ENCODE results near the gene MYRIP.

MYRIP gene

DNA sequence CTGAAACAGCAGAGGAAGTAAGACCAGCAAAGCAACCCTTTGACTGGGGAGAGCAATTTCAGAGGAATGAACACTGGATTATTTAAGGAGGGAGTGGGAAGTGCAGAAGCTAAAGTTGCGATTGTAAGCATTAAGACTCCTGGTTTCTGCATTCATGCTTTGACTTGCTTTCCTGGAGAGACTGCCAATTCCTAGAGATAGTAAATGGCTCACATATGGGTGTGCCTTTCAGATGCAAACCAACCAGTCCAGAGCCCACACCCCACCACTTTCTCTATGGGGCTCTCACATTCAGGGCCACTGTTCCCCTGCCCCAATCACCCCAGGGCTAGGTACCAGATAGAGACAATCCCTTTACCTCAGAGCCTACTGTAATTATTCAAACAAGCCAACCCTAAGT lies 299.2 kb downstream of the MYRIP start:
- ChIA-PET CTCF (no interaction called here), POLR2A (no interaction called here)

DNA sequence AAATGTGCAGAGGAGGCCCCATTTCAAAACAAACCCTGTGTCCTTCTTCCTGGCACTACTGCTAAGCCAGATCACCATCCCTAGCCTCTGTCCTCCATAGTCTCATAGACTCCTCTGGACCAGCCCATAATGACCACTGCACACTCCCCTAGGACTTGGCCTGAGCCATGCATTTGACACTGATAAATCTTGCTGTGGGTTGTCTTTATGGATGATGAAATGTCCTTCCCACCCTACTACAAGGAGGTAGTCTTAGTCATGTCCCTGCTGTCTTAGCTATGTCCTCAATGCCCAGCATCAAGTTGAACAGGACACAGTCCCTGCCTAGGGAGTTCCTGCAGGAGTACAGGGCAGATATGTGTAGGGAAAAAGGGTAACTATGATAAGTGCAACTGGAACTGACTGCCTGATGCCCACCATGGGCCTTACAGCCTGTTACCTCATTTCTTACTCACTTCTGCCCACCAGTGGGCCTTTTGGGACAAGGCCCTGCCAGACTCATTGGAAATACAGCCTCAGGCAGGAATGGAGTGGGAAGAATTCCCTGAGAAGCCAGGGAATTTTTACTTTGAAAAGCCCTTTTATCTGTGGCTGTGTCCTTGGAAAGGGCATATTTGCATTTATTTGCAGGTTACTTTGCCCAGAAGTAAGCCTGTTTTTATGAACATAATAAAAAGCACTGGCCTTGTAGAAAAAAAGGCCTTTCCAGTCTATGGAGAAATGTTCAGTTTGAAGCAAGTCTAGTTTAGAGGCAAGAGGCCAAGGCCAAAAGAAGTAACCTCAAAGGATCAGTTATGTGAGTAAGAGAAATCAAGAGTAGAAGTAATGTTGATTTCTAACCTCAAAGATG lies 300.5 kb downstream of the MYRIP start:
- TF ChIP-seq, protein P1, sequence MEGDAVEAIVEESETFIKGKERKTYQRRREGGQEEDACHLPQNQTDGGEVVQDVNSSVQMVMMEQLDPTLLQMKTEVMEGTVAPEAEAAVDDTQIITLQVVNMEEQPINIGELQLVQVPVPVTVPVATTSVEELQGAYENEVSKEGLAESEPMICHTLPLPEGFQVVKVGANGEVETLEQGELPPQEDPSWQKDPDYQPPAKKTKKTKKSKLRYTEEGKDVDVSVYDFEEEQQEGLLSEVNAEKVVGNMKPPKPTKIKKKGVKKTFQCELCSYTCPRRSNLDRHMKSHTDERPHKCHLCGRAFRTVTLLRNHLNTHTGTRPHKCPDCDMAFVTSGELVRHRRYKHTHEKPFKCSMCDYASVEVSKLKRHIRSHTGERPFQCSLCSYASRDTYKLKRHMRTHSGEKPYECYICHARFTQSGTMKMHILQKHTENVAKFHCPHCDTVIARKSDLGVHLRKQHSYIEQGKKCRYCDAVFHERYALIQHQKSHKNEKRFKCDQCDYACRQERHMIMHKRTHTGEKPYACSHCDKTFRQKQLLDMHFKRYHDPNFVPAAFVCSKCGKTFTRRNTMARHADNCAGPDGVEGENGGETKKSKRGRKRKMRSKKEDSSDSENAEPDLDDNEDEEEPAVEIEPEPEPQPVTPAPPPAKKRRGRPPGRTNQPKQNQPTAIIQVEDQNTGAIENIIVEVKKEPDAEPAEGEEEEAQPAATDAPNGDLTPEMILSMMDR (IDR thresholded peaks at IDR 0.05; ENCODE audit: control extremely low read depth, extremely low read depth, low read depth, missing control alignments), result no peak
- POLR2A ChIA-PET, result no interaction called here
- CTCF ChIA-PET, result no interaction called here

More for the DNA sequence above, 299.2 kb downstream of the MYRIP start:
- DNase-seq (ENCODE audit: extremely low spot score), result no peak
- TF ChIP-seq, protein P1 (IDR thresholded peaks at IDR 0.05; ENCODE audit: control extremely low read depth, extremely low read depth, low read depth, missing control alignments), result no peak

DNA sequence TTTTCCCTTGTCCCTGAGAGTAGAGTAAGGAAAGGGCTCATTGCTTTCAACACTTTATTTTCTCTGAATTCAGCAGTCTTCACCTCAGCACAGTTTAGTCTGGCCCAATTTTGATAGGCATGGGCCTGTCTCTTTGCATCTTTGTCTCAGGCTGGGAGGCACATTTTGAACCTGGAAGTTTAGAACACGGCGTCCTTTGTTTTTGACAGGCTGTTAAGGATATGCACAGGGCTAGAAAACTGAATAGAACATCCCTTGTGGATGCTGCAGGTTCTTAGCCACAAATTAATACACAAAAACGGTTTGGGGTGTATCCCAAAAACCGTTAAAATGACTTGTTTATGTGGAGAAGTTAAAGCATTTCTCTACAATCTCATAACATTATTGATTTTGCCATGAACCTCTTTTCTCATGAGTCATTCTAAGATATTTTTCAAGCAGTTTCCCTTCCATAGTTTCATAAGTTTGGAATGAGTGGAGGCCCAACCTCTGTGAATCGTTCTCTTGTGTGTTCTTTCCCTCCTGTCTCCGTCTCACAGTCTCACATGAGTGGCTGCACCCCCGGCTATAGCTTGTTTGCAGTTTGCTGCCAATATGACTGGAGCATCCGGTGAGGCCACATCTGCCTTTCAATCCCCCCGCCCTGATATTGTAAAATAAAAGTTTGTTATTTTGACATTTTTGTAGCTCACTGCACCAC lies 307.2 kb downstream of the MYRIP start:
- POLR2A ChIA-PET, result no interaction called here

More for the DNA sequence above, 300.5 kb downstream of the MYRIP start:
- DNase-seq (ENCODE audit: extremely low spot score), result no peak

DNA sequence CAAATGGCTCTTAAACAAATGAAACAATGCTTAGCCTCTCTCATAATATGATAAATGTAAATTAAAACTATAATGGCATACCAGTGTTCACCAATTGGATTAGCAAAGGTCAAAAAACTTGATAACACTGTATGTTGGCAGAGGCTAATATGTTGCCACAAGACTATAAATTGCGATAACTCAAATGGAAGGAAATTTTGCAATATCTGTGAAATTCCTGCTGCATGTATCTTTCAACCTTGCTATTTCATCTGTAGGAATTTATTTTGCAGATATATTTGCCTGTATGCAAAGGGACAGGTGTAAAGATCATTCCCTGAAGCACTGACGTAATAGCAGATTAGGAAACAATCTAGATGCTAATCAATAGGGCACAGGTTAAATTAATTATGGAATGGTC lies 308.7 kb downstream of the MYRIP start:
- no peak for DNase-seq (ENCODE audit: extremely low spot score)
- ChIA-PET POLR2A (no interaction called here), CTCF (interaction anchor here (1.4 kb wide), 1 partner anchor 10 kb away, joined by 5 read pairs; no protein-coding TSS in a partner anchor)
- TF ChIP-seq, protein P1 (IDR thresholded peaks at IDR 0.05; ENCODE audit: control extremely low read depth, extremely low read depth, low read depth, missing control alignments), result no peak

More for the DNA sequence above, 307.2 kb downstream of the MYRIP start:
- no peak for DNase-seq (ENCODE audit: extremely low spot score)
- TF ChIP-seq, protein P1 (IDR thresholded peaks at IDR 0.05; ENCODE audit: control extremely low read depth, extremely low read depth, low read depth, missing control alignments), result no peak
- CTCF ChIA-PET, result interaction anchor here (1.4 kb wide), 1 partner anchor 11 kb away, joined by 5 read pairs; no protein-coding TSS in a partner anchor

DNA sequence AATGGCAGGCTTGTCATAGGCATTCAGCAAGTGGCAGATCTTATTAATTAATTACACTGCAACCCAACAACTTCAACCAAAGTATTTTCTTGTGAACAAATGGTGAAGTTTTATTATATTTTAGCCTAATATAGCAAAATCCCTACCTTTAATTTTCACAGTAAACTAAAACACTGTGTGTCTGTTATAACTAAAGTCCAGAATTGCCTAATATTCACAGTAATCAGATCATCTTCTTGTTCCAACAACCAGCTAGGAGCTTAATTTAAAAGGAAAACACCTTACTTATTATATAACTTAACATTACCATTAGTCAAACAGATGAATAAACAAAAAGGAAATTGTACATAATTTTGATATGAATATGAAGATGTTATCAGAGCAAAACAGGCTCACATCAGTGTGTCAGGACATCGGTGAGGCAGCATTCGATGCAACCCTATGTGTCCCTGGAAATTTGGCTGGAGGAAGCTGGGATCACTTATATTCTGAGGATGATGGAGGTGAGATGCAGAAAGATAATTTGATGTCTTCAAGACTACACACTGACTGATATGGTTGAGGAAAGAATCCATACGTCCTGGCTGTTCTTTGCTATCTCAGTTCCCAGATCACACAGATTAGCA lies 310.8 kb downstream of the MYRIP start:
- ChIA-PET CTCF (interaction anchor here (1.3 to 1.9 kb wide), 4 partner anchors 8 to 59 kb away, joined by 3 to 6 read pairs (median 4); no protein-coding TSS in a partner anchor), POLR2A (no interaction called here)
- TF ChIP-seq, protein P1 (IDR thresholded peaks at IDR 0.05; ENCODE audit: control extremely low read depth, extremely low read depth, low read depth, missing control alignments), result no peak
- DNase-seq (ENCODE audit: extremely low spot score), result no peak

DNA sequence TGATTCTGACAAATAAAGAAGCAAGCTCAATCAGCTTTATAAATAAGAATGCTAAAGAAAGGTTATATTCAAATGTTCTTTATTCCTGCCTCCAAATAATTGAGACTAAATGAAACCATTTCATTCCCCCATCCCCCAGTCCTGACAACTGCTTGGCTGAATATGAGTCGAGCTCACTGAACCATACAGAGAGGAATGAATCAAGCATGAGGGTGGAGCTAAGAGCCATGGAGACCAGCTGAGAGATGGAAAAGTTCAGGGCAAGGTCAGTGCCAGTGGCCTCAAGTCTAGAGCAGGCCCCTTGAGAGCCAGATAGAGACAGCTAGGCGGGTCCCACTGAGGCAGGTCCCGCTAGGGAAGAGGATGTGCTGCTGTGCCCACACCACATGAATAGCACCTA lies 311.4 kb downstream of the MYRIP start:
- TF ChIP-seq, protein P1 (IDR thresholded peaks at IDR 0.05; ENCODE audit: control extremely low read depth, extremely low read depth, low read depth, missing control alignments), result no peak
- ChIA-PET POLR2A (no interaction called here), CTCF (interaction anchor here (0.9 to 1.9 kb wide), 5 partner anchors 8 to 197 kb away, joined by 3 to 6 read pairs (median 4); no protein-coding TSS in a partner anchor)
- DNase-seq (ENCODE audit: extremely low spot score), result no peak

Measured in GM10248 (cell line).